C4-2B (cell line): Measurements from ENCODE around the gene CELA3A.

ENCODE experiments used
- CTCF ChIP-seq: fragments of 450-650 bp; conservative IDR thresholded peaks from 2 replicates; pipeline ENCODE4 v1.5.1; 2017; ENCODE audit warnings: mild to moderate bottlenecking
- ZFX ChIP-seq: fragments of 450-650 bp; IDR thresholded peaks from 2 replicates; pipeline ENCODE4 v1.6.1; 2017

- TF ChIP-seq CTCF (no peak), ZFX (no peak)
Observed at GRCh38 chr1:21961337-21961736, 40.1 kb upstream of the CELA3A start.
